ENCODE measurements around the gene ANO8.

Gene ANO8

DNA sequence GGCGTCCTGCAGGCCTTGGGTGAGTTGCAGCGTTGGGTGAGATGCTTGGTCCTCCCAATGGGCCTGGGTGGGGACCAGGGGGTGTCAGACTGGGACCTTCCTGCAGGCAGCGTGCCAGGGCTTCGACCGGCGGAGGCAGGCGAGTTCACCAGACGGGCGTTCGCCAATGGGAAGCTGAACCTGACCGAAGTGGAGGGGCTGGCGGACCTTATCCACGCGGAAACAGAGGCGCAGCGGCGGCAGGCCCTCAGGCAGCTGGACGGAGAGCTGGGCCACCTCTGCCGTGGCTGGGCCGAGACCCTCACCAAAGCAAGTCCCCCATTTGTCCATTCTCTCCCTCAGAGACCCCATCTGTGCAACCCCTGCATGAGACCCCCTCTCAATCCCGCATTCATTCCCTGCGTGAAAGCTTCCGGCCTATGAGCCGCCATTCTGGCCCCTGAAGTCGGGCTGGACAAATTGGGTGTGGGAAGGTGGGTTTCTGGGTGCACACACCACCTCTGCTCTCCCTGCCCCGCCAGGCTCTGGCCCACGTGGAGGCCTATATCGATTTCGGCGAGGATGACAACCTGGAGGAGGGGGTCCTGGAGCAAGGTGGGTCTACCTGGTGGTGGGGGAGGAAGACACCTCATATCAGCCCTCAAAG lies 3.9 kb upstream of the ANO8 start:
- WGBS (ENCODE audit: insufficient coverage): 96% methylated on average over 18 of the region's 30 CpGs
- Histone ChIP-seq H3K4me3 (ENCODE audit: control insufficient read depth in 1 of 7, extremely low read depth in 1 of 7, insufficient read depth in 4 of 7, low read depth in 2 of 7, low read length in 6 of 7) (peak overlapping the region in 5 of 7 experiments; percentile 83 to 99 (median 88)), H3K27me3 (replicated peaks in 2 of 5; ENCODE audit: control insufficient read depth in 4 of 5, insufficient read depth in 5 of 5, low read length in 4 of 5) (no peaks in the 10 kb centered on the region), H3K27ac (ENCODE audit: insufficient read depth in 1 of 2, low read depth in 1 of 2, low read length in 2 of 2, poor library complexity in 1 of 2, severe bottlenecking in 2 of 2) (peak overlapping the region in 1 of 2 experiments; percentile 73), H3K36me3 (ENCODE audit: control insufficient read depth in 4 of 4, insufficient read depth in 4 of 4, low read length in 3 of 4) (peaks cover 0 to 16% (median 10%) of the 10 kb centered on the region in 4 experiments), H3K9me3 (ENCODE audit: control extremely low read depth in 1 of 5, control insufficient read depth in 4 of 5, insufficient read depth in 2 of 5, low read depth in 1 of 5, low read length in 4 of 5) (no peaks in the 10 kb centered on the region), H3K4me1 (ENCODE audit: control extremely low read depth in 1 of 4, control insufficient read depth in 4 of 4, insufficient read depth in 4 of 4, low read length in 3 of 4) (peaks cover 0 to 43% (median 39%) of the 10 kb centered on the region in 4 experiments)
- DNase-seq: no peak
- POLR2A ChIA-PET: interaction anchor here (1.5 kb wide), 1 partner anchor 53 kb away, joined by 3 read pairs; no protein-coding TSS in a partner anchor
- CTCF ChIA-PET: interaction anchor here (1.2 kb wide), 1 partner anchor 22 kb away, joined by 3 read pairs; no protein-coding TSS in a partner anchor

DNA sequence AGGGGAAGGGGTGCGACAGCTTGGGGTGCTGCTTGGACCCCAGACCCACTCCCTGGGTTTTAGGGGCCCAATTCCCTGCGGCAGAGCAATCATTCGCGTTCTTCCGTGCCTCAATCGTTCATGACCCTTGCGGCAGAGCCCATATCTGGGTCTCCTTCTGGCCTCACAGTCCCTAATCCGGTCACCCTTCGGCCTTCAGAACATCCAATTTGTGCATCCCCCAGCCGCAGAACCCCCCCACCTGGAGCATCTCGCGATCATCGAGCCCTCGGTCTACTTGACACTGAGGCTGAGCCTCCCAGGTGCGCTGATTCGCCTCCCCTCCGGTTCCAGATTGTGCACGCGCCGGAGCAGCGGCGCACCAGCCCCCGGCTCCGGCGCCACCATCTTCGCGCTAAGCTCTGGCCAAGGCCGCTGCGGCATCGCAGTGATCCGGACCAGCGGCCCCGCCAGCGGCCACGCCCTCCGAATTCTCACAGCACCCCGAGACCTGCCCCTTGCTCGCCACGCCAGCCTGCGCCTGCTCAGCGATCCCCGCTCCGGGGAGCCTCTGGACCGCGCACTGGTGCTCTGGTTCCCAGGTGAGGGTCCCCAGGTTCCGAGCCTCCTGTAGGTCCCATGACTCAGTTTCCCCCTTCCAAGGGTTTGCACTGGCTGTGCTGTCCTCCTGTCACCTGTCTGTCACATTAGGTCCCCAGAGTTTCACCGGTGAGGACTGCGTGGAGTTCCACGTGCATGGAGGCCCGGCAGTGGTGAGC lies 3.2 kb upstream of the ANO8 start:
- peaks cover 0 to 46% (median 41%) of the 10 kb centered on the region in 4 experiments for H3K4me1 ChIP-seq (ENCODE audit: control extremely low read depth in 1 of 4, control insufficient read depth in 4 of 4, insufficient read depth in 4 of 4, low read length in 3 of 4)

GRCh38 chr19:17336872-17337674 lies 2.4 kb upstream of the ANO8 start, which contains the start of gene GTPBP3:
Gene GTPBP3, plus strand, starts transcription at chr19:17337553. Its CDS starts 59 bp downstream, at chr19:17337612.
- Histone ChIP-seq H3K4me1 (ENCODE audit: control extremely low read depth in 1 of 4, control insufficient read depth in 4 of 4, insufficient read depth in 4 of 4, low read length in 3 of 4) (peaks cover 0 to 46% (median 41%) of the 10 kb centered on the region in 4 experiments), H3K27me3 (replicated peaks in 2 of 5; ENCODE audit: control insufficient read depth in 4 of 5, insufficient read depth in 5 of 5, low read length in 4 of 5) (no peaks in the 10 kb centered on the region), H3K36me3 (ENCODE audit: control insufficient read depth in 4 of 4, insufficient read depth in 4 of 4, low read length in 3 of 4) (peaks cover 0 to 16% (median 10%) of the 10 kb centered on the region in 4 experiments), H3K9me3 (ENCODE audit: control extremely low read depth in 1 of 5, control insufficient read depth in 4 of 5, insufficient read depth in 2 of 5, low read depth in 1 of 5, low read length in 4 of 5) (no peaks in the 10 kb centered on the region), H3K4me3 (ENCODE audit: control insufficient read depth in 1 of 7, extremely low read depth in 1 of 7, insufficient read depth in 4 of 7, low read depth in 2 of 7, low read length in 6 of 7) (peak within 1 kb of the TSS; percentile 83 to 99 (median 88)), H3K27ac (ENCODE audit: insufficient read depth in 1 of 2, low read depth in 1 of 2, low read length in 2 of 2, poor library complexity in 1 of 2, severe bottlenecking in 2 of 2) (peak within 1 kb of the TSS; percentile 48 to 87)
- 0% methylated on average over 41 of the region's 41 CpGs for WGBS (ENCODE audit: insufficient coverage)
- peak; percentile 99 for DNase-seq
- ChIA-PET CTCF (interaction anchor here (1.1 to 2.2 kb wide), 3 partner anchors 35 to 55 kb away, joined by 3 to 8 read pairs (median 5); no protein-coding TSS in a partner anchor), POLR2A (interaction anchor here (1.0 kb wide), 1 partner anchor 82 kb away, joined by 3 read pairs; no protein-coding TSS in a partner anchor)

More for the DNA sequence above, 3.2 kb upstream of the ANO8 start:
- Histone ChIP-seq H3K4me3 (ENCODE audit: control insufficient read depth in 1 of 7, extremely low read depth in 1 of 7, insufficient read depth in 4 of 7, low read depth in 2 of 7, low read length in 6 of 7) (peak overlapping the region; percentile 23 to 99 (median 87)), H3K27me3 (replicated peaks in 2 of 5; ENCODE audit: control insufficient read depth in 4 of 5, insufficient read depth in 5 of 5, low read length in 4 of 5) (no peaks in the 10 kb centered on the region), H3K27ac (ENCODE audit: insufficient read depth in 1 of 2, low read depth in 1 of 2, low read length in 2 of 2, poor library complexity in 1 of 2, severe bottlenecking in 2 of 2) (peak overlapping the region in 1 of 2 experiments; percentile 73), H3K36me3 (ENCODE audit: control insufficient read depth in 4 of 4, insufficient read depth in 4 of 4, low read length in 3 of 4) (peaks cover 0 to 16% (median 10%) of the 10 kb centered on the region in 4 experiments), H3K9me3 (ENCODE audit: control extremely low read depth in 1 of 5, control insufficient read depth in 4 of 5, insufficient read depth in 2 of 5, low read depth in 1 of 5, low read length in 4 of 5) (no peaks in the 10 kb centered on the region)
- POLR2A ChIA-PET: interaction anchor here (1.5 kb wide), 1 partner anchor 53 kb away, joined by 3 read pairs; no protein-coding TSS in a partner anchor
- CTCF ChIA-PET: interaction anchor here (1.2 kb wide), 1 partner anchor 23 kb away, joined by 3 read pairs; no protein-coding TSS in a partner anchor
- 9% methylated on average over 47 of the region's 50 CpGs for WGBS (ENCODE audit: insufficient coverage)
- DNase-seq: peak in 2 of 3 donors; percentile 29 to 37

DNA sequence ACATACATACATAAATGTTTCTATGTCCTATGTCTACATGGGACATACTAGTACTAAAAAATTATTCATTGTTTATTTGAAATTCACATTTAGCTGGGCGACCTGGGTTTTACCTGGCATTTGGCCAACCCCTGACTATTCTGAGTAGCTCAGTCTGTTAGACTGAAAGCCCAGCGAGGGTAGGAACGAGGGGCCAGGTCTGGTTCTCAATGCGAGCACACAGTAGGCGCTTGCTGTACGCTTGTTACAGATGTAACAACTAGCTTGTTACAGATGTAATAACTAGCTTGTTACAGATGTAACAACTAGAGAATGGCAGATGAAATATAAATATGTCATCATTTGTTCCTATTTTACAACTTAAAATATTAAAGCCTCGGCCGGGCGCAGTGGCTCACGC lies 920 bp upstream of the ANO8 start:
- POLR2A ChIA-PET: no interaction called here
- H3K4me3 ChIP-seq (ENCODE audit: control insufficient read depth in 1 of 7, extremely low read depth in 1 of 7, insufficient read depth in 4 of 7, low read depth in 2 of 7, low read length in 6 of 7): peak overlapping the region in 1 of 7 experiments; percentile 90
- no peaks in the 10 kb centered on the region for H3K9me3 ChIP-seq (ENCODE audit: control extremely low read depth in 1 of 5, control insufficient read depth in 4 of 5, insufficient read depth in 2 of 5, low read depth in 1 of 5, low read length in 4 of 5)
- DNase-seq: no peak
- no peak overlapping the region for H3K27ac ChIP-seq (ENCODE audit: insufficient read depth in 1 of 2, low read depth in 1 of 2, low read length in 2 of 2, poor library complexity in 1 of 2, severe bottlenecking in 2 of 2)
- CTCF ChIA-PET: interaction anchor here (1.1 to 2.2 kb wide), 7 partner anchors 11 to 56 kb away, joined by 3 to 8 read pairs (median 5); partner anchors contain the start of gene DDA1
- peaks cover 0 to 6% (median 3%) of the 10 kb centered on the region in 4 experiments for H3K36me3 ChIP-seq (ENCODE audit: control insufficient read depth in 4 of 4, insufficient read depth in 4 of 4, low read length in 3 of 4)
- 77% methylated on average over 4 of the region's 10 CpGs for WGBS (ENCODE audit: insufficient coverage)
- H3K27me3 ChIP-seq (replicated peaks in 2 of 5; ENCODE audit: control insufficient read depth in 4 of 5, insufficient read depth in 5 of 5, low read length in 4 of 5): no peaks in the 10 kb centered on the region
- H3K4me1 ChIP-seq (ENCODE audit: control extremely low read depth in 1 of 4, control insufficient read depth in 4 of 4, insufficient read depth in 4 of 4, low read length in 3 of 4): peaks cover 0 to 46% (median 41%) of the 10 kb centered on the region in 4 experiments

- ChIA-PET CTCF (interaction anchor here (1.2 to 2.4 kb wide), 3 partner anchors 10 to 31 kb away, joined by 4 to 11 read pairs (median 8); partner anchors contain the start of gene ABHD8), POLR2A (no interaction called here)
- H3K27me3 ChIP-seq (replicated peaks in 2 of 5; ENCODE audit: control insufficient read depth in 4 of 5, insufficient read depth in 5 of 5, low read length in 4 of 5): peaks cover 0 to 12% (median 0%) of the 10 kb centered on the region in 5 experiments
- peak overlapping the region; percentile 52 to 90 (median 80) for H3K4me3 ChIP-seq (ENCODE audit: control insufficient read depth in 1 of 7, extremely low read depth in 1 of 7, insufficient read depth in 4 of 7, low read depth in 2 of 7, low read length in 6 of 7)
- peaks cover 0 to 3% (median 2%) of the 10 kb centered on the region in 4 experiments for H3K36me3 ChIP-seq (ENCODE audit: control insufficient read depth in 4 of 4, insufficient read depth in 4 of 4, low read length in 3 of 4)
- DNase-seq: peak; percentile 83 to 95 (median 94)
- WGBS (ENCODE audit: insufficient coverage): 30% methylated on average over 44 of the region's 52 CpGs
- no peak overlapping the region for H3K27ac ChIP-seq (ENCODE audit: insufficient read depth in 1 of 2, low read depth in 1 of 2, low read length in 2 of 2, poor library complexity in 1 of 2, severe bottlenecking in 2 of 2)
- H3K4me1 ChIP-seq (ENCODE audit: control extremely low read depth in 1 of 4, control insufficient read depth in 4 of 4, insufficient read depth in 4 of 4, low read length in 3 of 4): peaks cover 0 to 56% (median 49%) of the 10 kb centered on the region in 4 experiments
- H3K9me3 ChIP-seq (ENCODE audit: control extremely low read depth in 1 of 5, control insufficient read depth in 4 of 5, insufficient read depth in 2 of 5, low read depth in 1 of 5, low read length in 4 of 5): no peaks in the 10 kb centered on the region
These were observed 843 bp downstream of the ANO8 start for GRCh38 chr19:17333611-17334413.

All from common myeloid progenitor, CD34-positive (primary cell).